ENCODE measurements around the gene TMEM135.

DNA sequence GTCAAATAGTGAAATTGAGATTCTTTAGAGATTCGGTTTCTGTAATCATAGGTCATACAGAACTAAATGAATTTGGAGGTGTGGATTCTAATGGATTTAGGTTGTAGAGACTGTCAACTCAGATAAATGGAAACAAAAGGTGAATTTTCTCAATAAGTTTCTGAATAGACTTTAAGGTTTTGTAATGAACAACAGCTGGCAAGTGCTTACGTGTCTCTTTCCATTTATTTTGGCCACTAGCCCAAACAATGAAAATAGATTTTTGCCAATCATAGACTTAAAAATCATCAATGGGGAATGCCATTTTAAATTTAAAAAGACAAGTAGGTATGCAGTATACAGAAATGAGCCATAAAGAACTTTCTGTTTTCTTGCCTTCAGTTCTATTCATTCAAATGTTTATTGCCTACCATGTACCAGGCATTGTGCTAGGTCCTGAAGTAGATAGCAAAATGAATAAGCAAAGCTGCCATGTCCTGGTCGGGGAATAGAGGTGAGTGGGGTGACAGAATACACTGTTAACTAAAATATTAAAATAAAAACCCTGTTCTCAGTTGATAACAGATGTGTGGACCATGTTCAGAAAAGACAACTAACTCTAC lies 16.9 kb upstream of the TMEM135 start:
- TF ChIP-seq, protein P1, sequence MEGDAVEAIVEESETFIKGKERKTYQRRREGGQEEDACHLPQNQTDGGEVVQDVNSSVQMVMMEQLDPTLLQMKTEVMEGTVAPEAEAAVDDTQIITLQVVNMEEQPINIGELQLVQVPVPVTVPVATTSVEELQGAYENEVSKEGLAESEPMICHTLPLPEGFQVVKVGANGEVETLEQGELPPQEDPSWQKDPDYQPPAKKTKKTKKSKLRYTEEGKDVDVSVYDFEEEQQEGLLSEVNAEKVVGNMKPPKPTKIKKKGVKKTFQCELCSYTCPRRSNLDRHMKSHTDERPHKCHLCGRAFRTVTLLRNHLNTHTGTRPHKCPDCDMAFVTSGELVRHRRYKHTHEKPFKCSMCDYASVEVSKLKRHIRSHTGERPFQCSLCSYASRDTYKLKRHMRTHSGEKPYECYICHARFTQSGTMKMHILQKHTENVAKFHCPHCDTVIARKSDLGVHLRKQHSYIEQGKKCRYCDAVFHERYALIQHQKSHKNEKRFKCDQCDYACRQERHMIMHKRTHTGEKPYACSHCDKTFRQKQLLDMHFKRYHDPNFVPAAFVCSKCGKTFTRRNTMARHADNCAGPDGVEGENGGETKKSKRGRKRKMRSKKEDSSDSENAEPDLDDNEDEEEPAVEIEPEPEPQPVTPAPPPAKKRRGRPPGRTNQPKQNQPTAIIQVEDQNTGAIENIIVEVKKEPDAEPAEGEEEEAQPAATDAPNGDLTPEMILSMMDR (IDR thresholded peaks at IDR 0.05), result no peak
- TF ChIP-seq POLR2A (IDR thresholded peaks at IDR 0.05), result no peak

Data from right lobe of liver (tissue), 4 donors.